GM10847 (cell line): Measurements from ENCODE around the gene BRD2.

ENCODE experiments used
- POLR2A ChIP-seq: IDR thresholded peaks from 2 replicates; pipeline ENCODE4 v1.6.1; 2011; ENCODE audit not compliant: insufficient read length; ENCODE audit errors: extremely low read depth

BRD2 gene

GRCh38 chr6:32968093-32968866, at the start of gene BRD2:
Gene BRD2, plus strand, starts transcription at chr6:32968594. Its CDS starts 4,305 bp downstream, at chr6:32972899.
- peak; percentile 46 for TF ChIP-seq POLR2A

GRCh38 chr6:32920715-32921114, 47.7 kb upstream of the BRD2 start:
- no peak for TF ChIP-seq POLR2A

- TF ChIP-seq POLR2A, result no peak
These were observed 46.3 kb upstream of the BRD2 start for GRCh38 chr6:32922083-32922482.

GRCh38 chr6:32931211-32931610, 37.2 kb upstream of the BRD2 start:
- TF ChIP-seq POLR2A, result no peak

GRCh38 chr6:32932132-32932868, 36.1 kb upstream of the BRD2 start:
- TF ChIP-seq POLR2A, result no peak

- TF ChIP-seq POLR2A, result no peak
These were observed 34.7 kb upstream of the BRD2 start for GRCh38 chr6:32933661-32934085.

- no peak for TF ChIP-seq POLR2A
These were observed 32.7 kb upstream of the BRD2 start for GRCh38 chr6:32935551-32936238.

GRCh38 chr6:32936239-32937152, 31.9 kb upstream of the BRD2 start:
- TF ChIP-seq POLR2A, result no peak

GRCh38 chr6:32937230-32937633, 31.2 kb upstream of the BRD2 start:
- no peak for TF ChIP-seq POLR2A

- TF ChIP-seq POLR2A, result no peak
These were observed 29.9 kb upstream of the BRD2 start for GRCh38 chr6:32938494-32938893.

- TF ChIP-seq POLR2A, result peak; percentile 38
These were observed 27.7 kb upstream of the BRD2 start, which contains the start of gene HLA-DMB for GRCh38 chr6:32940656-32941213. Gene HLA-DMB, minus strand, starts transcription at chr6:32941028. Its CDS starts 221 bp downstream, at chr6:32940807.

GRCh38 chr6:32941214-32941768, 27.1 kb upstream of the BRD2 start:
- TF ChIP-seq POLR2A, result no peak

- TF ChIP-seq POLR2A, result peak; percentile 40
These were observed 24.3 kb upstream of the BRD2 start for GRCh38 chr6:32943864-32944649.
